Stimulated activated CD4-positive, alpha-beta T cell treated with anti-CD3 and anti-CD28 coated beads, TNF-alpha, amount 100 ng/mL, for 1 hour (primary cell): ENCODE data around the gene PGF.
"Not testable (repeated sequence)": the region's sequence is repeated elsewhere in the genome, so short reads cannot be mapped to it uniquely, and the experiment has no call there.

ENCODE experiments used
- DNase-seq, 3 donors: peaks; one replicate each; pipeline ENCODE4 v3.0.0-alpha.2; 2020; ENCODE audit warnings: low read depth in 3 of 3, low spot score in 1 of 3

The PGF gene

DNA sequence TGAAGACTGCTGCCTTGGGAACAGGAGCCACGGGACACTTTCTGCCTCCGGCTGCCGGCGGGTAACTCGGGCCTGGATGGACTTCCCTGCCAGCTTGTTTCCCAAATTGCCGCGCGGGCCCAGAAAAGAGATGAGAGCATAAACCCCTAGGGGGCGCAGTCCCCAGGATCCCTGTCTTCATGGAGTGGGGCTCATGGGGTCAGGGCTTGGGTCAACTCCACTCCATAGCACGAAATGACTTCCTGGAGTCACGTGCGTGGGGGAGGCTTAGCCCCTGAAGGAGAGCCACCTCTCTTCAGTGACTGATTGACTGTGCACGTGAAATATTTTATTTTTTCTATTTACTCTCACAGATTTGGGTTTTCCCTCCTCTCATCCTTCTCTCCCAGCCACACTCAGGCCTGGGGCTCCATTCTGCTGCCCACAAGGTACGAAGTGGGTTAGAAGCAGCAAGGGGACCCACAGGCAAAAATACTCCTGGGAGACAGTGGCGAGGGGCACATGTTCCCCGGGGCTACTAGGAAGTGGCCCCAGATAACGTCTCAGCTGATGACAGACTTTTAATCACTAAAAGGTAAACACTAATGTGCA lies 10.0 kb downstream of the PGF start:
- DNase-seq: no peak

GRCh38 chr14:74942608-74943007 lies 12.8 kb downstream of the PGF start:
- DNase-seq: no peak

- no peak for DNase-seq
These were observed 13.2 kb downstream of the PGF start for GRCh38 chr14:74942181-74942580.

DNA sequence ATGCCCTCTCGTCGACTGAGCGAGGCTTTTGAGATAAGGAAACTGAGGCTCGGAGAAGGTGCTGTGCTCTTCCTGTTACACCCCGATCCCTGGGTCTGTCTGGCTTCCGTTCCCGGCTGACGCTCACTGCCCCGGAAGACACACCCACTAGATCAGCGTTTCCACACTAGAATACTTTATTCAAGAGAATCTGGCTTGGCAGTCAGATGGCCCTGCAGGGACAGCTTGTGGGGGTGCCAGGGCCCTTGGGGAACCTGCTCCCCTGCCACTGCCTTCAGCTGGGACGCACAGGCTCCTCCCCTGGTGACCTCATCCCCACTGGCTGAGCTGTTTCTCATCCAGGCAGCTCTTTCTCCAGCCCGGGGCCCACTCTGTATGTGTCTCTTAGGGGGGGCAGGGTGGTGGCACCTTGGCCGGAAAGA lies 13.7 kb downstream of the PGF start:
- peak in 1 of 3 donors; percentile 46 for DNase-seq

- no peak for DNase-seq
These were observed 14.3 kb downstream of the PGF start for GRCh38 chr14:74940956-74941565.

GRCh38 chr14:74938531-74939495 lies 16.6 kb downstream of the PGF start:
- no peak for DNase-seq

DNA sequence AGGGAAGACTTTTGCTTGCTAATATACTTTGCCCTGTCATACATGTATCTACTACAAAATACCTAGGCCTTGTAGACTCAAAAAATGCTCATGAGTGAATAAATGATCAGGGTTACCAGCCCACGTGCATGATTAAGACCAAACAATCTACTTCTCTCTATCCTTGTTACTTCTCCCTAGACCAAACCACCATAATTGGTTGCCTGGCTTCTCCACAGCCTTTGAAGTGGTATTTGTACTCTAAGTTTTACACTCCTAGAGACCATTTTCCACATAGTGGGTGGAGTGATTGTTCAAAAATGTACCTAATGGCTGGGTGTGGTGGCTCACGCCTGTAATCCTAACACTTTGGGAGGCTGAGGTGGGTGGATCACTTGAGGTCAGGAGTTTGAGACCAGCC lies 18.2 kb downstream of the PGF start:
- no peak for DNase-seq

DNA sequence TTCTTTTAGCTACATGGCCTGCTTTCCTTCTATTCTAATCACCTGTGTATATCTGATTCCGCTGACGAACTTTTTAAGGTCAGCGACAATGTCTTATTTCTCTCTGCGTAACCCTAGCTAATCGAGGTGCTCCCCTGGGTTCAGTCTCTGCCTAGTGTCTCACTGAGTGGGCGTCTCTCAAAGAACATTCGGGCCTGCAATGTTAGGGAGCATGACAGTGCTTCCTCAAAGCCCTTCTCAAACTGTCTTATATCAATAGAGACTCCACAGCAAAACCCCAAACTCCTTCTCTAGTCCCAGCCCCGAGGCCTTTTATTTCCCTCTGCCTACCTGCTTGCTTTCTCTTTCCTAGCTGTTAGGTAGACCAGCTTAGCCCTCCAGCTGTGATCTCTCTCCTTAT lies 18.7 kb downstream of the PGF start:
- DNase-seq: no peak

DNA sequence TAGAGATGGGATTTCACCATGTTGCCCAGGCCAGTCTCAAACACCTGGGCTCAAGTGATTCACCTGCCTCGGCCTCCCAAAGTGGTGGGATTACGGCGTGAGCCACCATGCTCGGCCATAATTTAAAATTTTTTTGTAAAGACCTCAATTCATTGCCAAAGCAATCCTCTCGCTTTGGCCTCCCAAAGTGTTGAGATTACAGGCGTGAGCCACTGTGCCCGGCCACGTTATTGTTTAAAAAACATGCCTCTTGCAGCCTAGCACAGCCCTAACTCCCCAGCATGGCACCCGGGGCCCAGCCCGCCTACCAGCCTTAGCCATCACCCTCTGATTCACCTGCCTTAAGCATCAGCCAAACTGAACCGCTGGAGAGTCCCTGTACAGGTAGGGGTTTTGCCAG lies 19.2 kb downstream of the PGF start:
- no peak for DNase-seq

GRCh38 chr14:74935360-74935680 lies 20.1 kb downstream of the PGF start:
- DNase-seq: no peak

DNA sequence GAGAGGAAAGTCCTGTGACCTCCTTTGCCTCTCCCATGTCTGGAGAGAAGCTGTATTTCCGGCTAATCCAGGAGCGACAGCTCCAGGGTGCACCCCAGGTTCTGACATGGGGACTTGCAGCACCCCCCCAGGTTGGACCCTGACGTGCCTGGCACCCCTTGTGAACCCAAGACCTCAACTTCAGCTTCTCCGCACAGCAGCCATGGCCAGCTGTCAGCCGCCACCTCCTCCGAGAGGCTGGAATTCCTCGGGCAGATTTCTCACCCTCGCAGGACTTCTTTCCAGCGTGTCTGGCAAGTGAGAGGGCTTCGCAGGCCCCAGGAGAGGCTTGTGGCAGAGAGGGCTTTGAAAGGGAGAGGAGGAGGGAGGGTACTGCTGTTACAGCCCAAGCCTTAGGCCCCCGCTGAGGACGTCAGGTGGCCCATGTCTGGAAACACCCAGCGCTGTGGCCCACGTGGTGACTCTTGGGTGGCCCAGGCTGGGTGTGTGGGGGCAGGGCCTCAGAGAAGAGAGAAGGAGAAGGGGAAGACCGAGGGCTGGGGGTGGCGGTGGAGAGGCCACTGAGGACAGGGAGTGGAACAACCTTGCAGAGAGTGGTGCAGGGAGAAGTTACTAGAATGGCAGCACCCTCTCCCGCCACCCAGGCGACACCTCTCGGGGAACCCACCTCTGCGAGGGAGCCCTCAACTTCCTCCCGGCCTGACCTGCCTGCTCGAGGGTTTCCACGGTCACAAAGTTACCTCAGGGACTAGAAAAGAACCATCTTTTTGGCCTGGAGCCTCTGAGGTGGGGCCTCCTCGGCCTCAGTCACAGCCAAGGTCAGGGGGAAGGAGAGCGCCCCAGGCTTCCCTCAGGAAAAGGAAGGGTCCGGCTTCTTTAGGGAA lies 20.7 kb downstream of the PGF start:
- DNase-seq: no peak

- DNase-seq: no peak
These were observed 21.4 kb downstream of the PGF start for GRCh38 chr14:74934041-74934440.

DNA sequence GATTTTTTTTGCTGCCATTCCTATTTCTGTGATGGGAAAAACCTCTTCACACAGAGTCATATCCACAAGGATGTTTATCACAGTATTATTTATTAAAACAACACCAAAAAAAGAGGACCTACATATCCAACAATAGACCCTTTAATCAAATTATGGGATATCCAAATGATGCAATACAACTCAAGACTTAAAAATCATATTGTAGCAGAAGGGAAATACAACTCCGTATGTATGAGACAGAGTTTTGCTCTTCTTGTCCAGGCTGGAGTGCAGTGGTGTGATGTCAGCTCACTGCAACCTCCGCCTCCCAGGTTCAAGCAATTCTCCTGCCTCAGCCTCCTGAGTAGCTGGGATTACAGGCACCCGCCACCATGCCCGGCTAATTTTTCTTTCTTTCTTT lies 22.5 kb downstream of the PGF start:
- DNase-seq: not testable (repeated sequence)

GRCh38 chr14:74932401-74932901 lies 22.9 kb downstream of the PGF start:
- DNase-seq: no peak

- DNase-seq: not testable (repeated sequence)
These were observed 23.7 kb downstream of the PGF start for GRCh38 chr14:74931744-74932143.

- no peak for DNase-seq
These were observed 26.2 kb downstream of the PGF start for GRCh38 chr14:74929242-74929641.

DNA sequence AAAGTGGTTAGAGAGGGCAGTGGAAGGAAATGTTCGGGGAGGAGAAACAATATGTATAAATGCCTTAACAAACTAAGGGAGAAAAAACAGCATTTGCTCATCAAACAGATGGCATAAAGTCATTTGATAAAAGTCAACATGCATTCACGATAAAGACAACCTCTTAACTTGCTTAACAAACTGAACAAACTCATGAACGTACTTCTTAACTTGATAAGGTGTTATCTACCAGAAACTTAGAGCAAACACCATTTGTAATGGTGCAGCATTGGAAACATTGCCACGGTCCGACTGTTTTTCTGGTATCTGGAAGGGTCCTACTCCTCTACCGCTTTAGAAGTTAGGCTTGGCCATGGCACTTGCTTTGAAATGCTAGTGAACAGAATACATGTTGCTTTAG lies 28.2 kb downstream of the PGF start:
- DNase-seq: no peak

DNA sequence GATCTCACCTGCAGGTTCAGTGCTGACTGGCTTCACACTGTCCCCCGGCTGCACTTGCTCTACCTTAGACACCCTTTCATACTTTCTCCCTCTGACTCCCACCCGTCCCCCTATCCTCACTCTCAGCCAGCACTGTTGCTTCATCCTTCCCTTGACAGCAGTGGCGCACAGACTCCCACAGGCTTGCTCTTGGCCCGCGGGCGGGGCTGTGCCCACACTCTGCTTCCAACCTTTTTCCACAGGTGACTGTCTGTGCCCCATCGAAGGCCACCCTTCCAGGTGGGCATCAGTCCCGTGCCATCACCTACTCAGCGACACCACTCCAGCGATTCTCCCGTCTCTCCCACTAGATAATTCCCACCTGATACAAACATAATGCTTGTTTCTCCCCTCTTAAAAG lies 31.3 kb downstream of the PGF start:
- DNase-seq: no peak

- DNase-seq: peak in 2 of 3 donors; percentile 35 to 55
These were observed 32.5 kb downstream of the PGF start, which contains the start of gene RPS6KL1 for GRCh38 chr14:74922752-74923401. TSS of gene RPS6KL1 (minus strand) at chr14:74923260. CDS start at chr14:74921541, 1,719 bp downstream.

- no peak for DNase-seq
These were observed 33.2 kb downstream of the PGF start for GRCh38 chr14:74921987-74922751.
